22Rv1 (cell line): ENCODE data around the gene VASH1.

Source experiments
- CTCF ChIP-seq: fragments of 450-650 bp; IDR thresholded peaks from 2 replicates; pipeline ENCODE4 v1.5.1; 2017; ENCODE audit warnings: mild to moderate bottlenecking
- ZFX ChIP-seq: fragments of 450-650 bp; IDR thresholded peaks from 2 replicates; pipeline ENCODE4 v1.6.1; 2017; ENCODE audit warnings: antibody characterized with exemption, borderline replicate concordance

GRCh38 chr14:76720382-76720813 lies 40.9 kb upstream of the VASH1 start:
- no peak for TF ChIP-seq CTCF
- TF ChIP-seq ZFX = no peak
